Type B pancreatic cell (in vitro differentiated cells): ENCODE results near the gene ZBTB47. TPM values are rescaled to one million over a fixed set of nuclear protein-coding genes. Genes with fewer than 3 reads are reported as not detected.

Source experiments
- DNase-seq: peaks from one replicate; pipeline ENCODE4 v3.0.0; 2021; ENCODE audit warnings: mixed read lengths; ENCODE audit not compliant: unreplicated experiment; ENCODE audit errors: extremely low spot score
- H3K27ac Mint-ChIP-seq: 2 replicates; pipeline ENCODE4 v1.8.0; 2021; ENCODE audit warnings: mild to moderate bottlenecking, mixed read lengths
- H3K27me3 Mint-ChIP-seq: 2 replicates; pipeline ENCODE4 v1.8.0; 2021; ENCODE audit warnings: mixed read lengths
- H3K36me3 Mint-ChIP-seq: 2 replicates; pipeline ENCODE4 v1.8.0; 2021; ENCODE audit warnings: mixed read lengths
- H3K4me1 Mint-ChIP-seq: one replicate; pipeline ENCODE4 v1.8.0; 2021; ENCODE audit warnings: mixed read lengths; ENCODE audit not compliant: unreplicated experiment
- H3K4me3 Mint-ChIP-seq: 2 replicates; pipeline ENCODE4 v1.8.0; 2021; ENCODE audit warnings: mild to moderate bottlenecking, mixed read lengths
- H3K9me3 Mint-ChIP-seq: 2 replicates; pipeline ENCODE4 v1.8.0; 2021; ENCODE audit warnings: mixed read lengths
- CTCF ChIP-seq: fragments of 200-600 bp; sonication (generic); conservative IDR thresholded peaks from 2 replicates; pipeline ENCODE4 v1.5.0; 2021; ENCODE audit warnings: antibody characterized with exemption, mild to moderate bottlenecking
- total RNA-seq: library from RNA; stranded (reverse); gene quantifications from 2 replicates; pipeline ENCODE4 v1.2.1, GENCODE V29; 2021; ENCODE audit warnings: low replicate concordance

ZBTB47 gene
- total RNA-seq, 1 donor from 2014 or later = 8.1 TPM

- peaks cover 3% of the 10 kb centered on the region for H3K27me3 Mint-ChIP-seq
- no peak overlapping the region for H3K4me3 Mint-ChIP-seq
- peak overlapping the region; percentile 11 for H3K27ac Mint-ChIP-seq
- no peak for TF ChIP-seq CTCF
- no peaks in the 10 kb centered on the region for H3K4me1 Mint-ChIP-seq
- no peaks in the 10 kb centered on the region for H3K36me3 Mint-ChIP-seq
- DNase-seq = no peak
- peaks cover 4% of the 10 kb centered on the region for H3K9me3 Mint-ChIP-seq
Observed at GRCh38 chr3:42670670-42671069, 17.2 kb downstream of the ZBTB47 start.

DNA sequence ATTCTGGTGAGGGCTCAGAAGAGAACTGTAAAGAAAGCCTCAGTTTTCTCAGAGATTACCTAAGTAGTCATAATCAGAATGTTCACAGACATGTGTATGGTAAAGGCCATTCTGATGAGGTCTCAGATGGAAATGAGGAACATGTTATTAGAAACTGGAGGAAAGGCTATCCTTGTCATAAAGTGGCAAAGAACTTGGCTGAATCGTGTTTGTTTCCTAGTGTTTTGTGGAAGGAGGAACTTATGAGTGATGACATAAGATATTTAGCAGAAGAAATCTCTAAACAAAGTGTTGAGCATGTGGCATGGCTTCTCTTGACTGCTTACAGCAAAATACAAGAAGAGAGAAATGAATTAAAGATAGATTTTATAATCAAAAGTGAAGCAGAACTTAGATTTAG is 19.0 kb downstream of the ZBTB47 start:
- TF ChIP-seq CTCF = no peak
- H3K4me3 Mint-ChIP-seq = no peak overlapping the region
- DNase-seq = no peak
- no peak overlapping the region for H3K27ac Mint-ChIP-seq
- peaks cover 10% of the 10 kb centered on the region for H3K9me3 Mint-ChIP-seq
- peaks cover 3% of the 10 kb centered on the region for H3K27me3 Mint-ChIP-seq
- H3K36me3 Mint-ChIP-seq = no peaks in the 10 kb centered on the region
- H3K4me1 Mint-ChIP-seq = no peaks in the 10 kb centered on the region

- H3K4me1 Mint-ChIP-seq = no peaks in the 10 kb centered on the region
- no peaks in the 10 kb centered on the region for H3K36me3 Mint-ChIP-seq
- no peak overlapping the region for H3K4me3 Mint-ChIP-seq
- no peak overlapping the region for H3K27ac Mint-ChIP-seq
- H3K9me3 Mint-ChIP-seq = peaks cover 16% of the 10 kb centered on the region
- peaks cover 3% of the 10 kb centered on the region for H3K27me3 Mint-ChIP-seq
- TF ChIP-seq CTCF = no peak
- no peak for DNase-seq
Observed at GRCh38 chr3:42673082-42673481, 19.6 kb downstream of the ZBTB47 start.

GRCh38 chr3:42674146-42674545 is 20.6 kb downstream of the ZBTB47 start:
- no peak for TF ChIP-seq CTCF
- no peak for DNase-seq
- H3K27ac Mint-ChIP-seq = no peak overlapping the region
- no peak overlapping the region for H3K4me3 Mint-ChIP-seq
- H3K27me3 Mint-ChIP-seq = peaks cover 3% of the 10 kb centered on the region
- peaks cover 16% of the 10 kb centered on the region for H3K9me3 Mint-ChIP-seq
- no peaks in the 10 kb centered on the region for H3K36me3 Mint-ChIP-seq
- H3K4me1 Mint-ChIP-seq = no peaks in the 10 kb centered on the region

GRCh38 chr3:42675909-42676308 is 22.4 kb downstream of the ZBTB47 start:
- peaks cover 12% of the 10 kb centered on the region for H3K9me3 Mint-ChIP-seq
- H3K27me3 Mint-ChIP-seq = peaks cover 9% of the 10 kb centered on the region
- no peak overlapping the region for H3K4me3 Mint-ChIP-seq
- no peaks in the 10 kb centered on the region for H3K36me3 Mint-ChIP-seq
- TF ChIP-seq CTCF = no peak
- H3K27ac Mint-ChIP-seq = no peak overlapping the region
- no peaks in the 10 kb centered on the region for H3K4me1 Mint-ChIP-seq
- no peak for DNase-seq

DNA sequence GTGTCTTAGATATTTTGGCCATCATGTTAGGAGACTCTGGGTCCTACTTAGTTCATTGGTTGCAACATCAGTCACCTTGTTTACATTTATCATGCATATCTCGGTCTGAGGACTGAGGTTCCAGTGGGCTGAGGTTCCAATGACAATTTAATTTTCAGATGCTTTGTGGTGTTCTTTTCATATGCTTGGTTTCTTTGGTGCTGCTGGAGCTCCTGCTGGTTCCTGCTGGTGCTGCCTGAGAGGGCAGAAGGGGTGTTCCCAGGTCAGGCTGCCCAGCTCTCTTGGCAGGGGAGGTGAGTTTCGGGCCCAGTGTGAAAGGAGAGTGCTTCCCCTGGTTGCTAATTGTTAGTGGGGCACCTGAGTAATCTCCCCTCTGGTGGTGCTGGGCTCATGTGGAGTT is 24.9 kb downstream of the ZBTB47 start:
- DNase-seq = no peak
- Mint-ChIP-seq H3K4me1 (no peaks in the 10 kb centered on the region), H3K27me3 (peaks cover 9% of the 10 kb centered on the region), H3K9me3 (peaks cover 12% of the 10 kb centered on the region), H3K27ac (no peak overlapping the region), H3K36me3 (no peaks in the 10 kb centered on the region), H3K4me3 (no peak overlapping the region)
- TF ChIP-seq CTCF = no peak
